Activated CD4-positive, CD25-positive, alpha-beta regulatory T cell treated with anti-CD3 and anti-CD28 coated beads, Interleukin-2, amount 50 U/mL, for 24 hours (primary cell): ENCODE measurements around the gene ZNF488.

Experiments used
- ATAC-seq, 2 donors: fragments of 150-1000 bp; cut with Tn5 transposase; one replicate each; pipeline ENCODE4 v1.10.0; 2021; ENCODE audit warnings: mild to moderate bottlenecking in 1 of 2, moderate library complexity in 1 of 2

The ZNF488 gene

GRCh38 chr10:47381427-47382379 is 2.4 kb downstream of the ZNF488 start:
- ATAC-seq = no peak

DNA sequence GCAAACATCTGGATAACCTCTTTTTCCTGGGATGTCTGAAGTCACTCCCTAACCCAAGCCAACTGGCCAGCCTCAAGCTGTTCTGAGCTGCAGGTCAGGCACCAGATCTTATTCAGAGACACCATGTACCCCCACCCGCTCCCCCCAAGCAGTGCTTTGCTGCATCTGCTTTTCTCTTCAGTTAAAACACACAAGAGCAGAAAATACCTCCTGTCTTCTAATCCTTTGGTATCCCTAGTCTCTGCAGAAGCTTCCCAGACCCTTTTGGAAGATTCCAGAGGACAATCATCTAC is 3.0 kb downstream of the ZNF488 start:
- no peak for ATAC-seq

- no peak for ATAC-seq
Observed at GRCh38 chr10:47380341-47381102, 3.6 kb downstream of the ZNF488 start.

DNA sequence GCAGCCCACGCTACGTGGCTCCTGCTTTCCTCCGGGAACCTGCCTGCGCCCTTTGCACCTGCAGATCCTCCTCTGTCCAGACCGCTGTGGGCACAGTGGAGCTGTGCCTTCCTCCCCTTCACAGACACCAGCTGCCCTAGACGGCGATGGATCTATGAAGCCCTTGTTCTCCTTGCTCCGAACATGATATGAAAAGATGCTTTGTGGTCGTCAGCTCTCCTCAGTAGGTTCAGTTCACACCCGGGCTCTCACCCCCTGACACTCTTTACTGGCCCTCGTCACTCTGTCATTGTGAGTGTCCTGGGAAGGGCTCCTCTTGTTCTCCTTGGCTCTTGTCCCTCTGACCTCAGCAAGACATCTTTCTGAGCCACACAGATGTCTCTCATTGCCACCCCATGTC is 4.2 kb downstream of the ZNF488 start:
- ATAC-seq = no peak

DNA sequence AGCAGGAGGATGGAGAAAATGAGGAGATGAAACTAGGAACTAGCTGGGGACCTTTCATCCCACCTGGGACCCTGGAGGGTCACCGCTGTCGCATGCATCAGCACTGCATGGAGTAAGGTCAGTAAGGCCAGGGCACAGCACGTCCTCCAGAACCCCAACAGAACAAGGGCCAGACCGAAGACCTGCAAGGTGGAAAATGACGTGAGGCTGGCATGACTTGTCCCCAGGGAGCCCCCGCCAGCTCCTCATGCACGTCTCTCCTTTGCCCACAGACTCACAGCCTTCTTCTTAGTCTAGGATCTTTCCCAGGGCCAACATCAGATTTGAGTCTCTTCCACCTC is 4.7 kb downstream of the ZNF488 start:
- ATAC-seq = no peak

GRCh38 chr10:47378606-47379444 is 5.3 kb downstream of the ZNF488 start:
- ATAC-seq = no peak

- no peak for ATAC-seq
Observed at GRCh38 chr10:47378183-47378510, 5.9 kb downstream of the ZNF488 start.

DNA sequence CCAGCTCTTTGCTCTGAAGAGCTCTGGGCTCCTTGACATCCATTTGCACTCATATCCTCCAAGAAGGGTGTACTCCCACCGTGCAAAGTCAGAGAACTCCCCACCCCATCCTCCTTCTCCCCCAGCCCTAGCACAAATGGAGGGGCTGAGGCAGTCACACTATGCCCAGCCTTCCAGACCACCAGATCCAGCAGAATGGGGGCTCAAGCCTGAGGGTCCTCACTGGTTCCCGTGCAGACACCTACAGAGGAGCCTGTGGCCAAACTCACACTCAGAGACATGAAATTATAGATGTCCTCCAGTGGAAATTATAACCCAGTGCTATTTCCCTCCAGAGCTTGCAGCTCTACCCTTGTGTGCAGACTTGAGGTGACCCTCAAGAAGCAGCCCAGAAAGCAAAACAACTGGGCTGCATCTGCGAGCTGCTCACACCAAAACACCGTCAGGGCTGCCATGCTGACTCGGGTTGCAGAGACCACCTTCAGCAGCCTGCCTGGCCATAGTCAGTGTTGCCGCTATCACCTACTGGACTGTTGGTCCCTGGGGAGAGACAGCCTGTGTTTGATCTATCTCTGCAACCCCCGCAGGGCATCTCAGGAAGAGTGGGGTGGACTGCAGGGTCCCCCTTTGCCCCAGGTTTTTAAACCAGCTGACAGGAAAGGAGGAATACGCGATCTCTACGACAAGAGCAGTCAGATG is 7.4 kb downstream of the ZNF488 start:
- no peak for ATAC-seq

DNA sequence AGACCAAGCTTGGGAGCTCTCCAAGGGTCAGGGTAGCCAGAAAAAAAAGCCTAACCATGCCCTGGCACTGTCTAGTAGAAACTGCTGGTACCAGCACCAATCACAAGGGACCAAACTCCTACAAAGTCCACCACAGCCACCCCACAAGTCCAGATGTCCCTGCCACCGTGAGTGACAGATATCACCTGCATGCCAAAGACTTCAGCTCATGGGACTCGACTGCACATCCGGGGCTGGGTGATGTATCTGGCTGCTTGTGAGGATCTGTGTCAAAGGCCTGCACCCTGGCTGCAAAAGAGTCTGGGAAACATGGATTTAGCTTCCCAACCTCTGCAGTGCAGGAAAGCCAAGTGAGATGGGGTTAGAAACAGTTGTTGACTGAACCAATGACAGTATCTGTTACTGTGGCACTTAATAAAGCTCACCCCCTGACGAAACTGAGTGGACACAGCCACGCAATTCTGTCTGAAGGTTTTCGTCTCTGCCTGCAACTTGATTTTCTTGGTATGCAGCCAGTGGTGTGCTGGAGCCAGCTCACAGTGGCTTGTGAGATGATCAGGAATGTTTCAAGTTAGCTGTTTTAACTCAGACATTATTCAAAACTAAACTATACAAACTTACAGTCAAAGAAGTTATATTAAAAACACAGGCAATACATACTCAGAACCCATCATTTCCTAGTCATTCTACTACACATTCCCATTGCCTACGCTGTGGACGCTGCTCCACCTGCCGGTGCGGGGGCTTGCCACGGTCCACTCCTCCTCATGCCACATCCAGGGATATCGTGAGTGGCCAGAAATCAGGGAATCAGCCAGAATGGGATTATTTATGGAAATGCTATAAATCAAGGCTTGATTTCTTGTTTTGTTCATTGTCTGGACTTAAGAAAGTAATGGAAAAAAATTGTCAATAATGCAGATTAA is 9.2 kb downstream of the ZNF488 start:
- no peak for ATAC-seq

DNA sequence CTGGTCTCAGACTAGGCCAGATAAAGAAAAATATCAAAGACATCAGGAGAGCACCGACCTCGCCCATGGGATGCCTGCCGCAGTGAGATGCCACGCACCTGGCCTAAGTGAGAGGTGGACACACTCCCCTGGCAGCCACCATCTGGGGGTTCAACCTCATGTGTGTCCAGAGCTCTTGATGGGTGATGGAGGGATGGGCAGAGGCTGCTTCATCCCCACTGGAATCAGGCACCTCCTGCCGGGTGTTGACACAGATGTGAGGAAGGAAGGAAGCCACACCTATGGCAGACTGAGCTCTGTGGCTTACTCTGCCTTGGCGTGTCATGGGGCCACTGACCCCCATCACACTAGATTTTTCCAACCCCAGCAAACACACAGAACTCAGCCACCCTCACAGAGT is 11.4 kb downstream of the ZNF488 start:
- ATAC-seq = no peak

- no peak for ATAC-seq
Observed at GRCh38 chr10:47371629-47372485, 12.2 kb downstream of the ZNF488 start.

DNA sequence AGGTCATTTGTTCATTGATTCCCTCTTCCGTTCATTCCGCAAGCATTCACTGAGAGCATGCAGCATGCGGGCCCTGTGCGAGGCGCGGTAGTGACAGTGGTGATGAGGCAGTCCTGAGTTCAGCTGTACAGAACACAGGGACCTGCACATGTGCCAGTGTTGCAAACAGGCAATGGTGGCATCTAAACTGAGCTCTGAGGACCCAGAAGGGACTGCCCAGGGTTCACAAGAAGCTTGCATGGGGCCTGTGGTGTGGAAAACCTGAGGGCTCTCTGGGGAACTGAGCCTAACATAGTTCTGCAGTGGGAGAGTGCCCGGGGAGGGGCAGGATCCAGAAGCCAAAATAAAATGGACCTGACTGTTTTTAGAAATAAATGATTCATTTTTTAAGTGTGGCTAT is 13.2 kb downstream of the ZNF488 start:
- ATAC-seq = no peak

GRCh38 chr10:47370015-47370767 is 13.9 kb downstream of the ZNF488 start:
- ATAC-seq = no peak

DNA sequence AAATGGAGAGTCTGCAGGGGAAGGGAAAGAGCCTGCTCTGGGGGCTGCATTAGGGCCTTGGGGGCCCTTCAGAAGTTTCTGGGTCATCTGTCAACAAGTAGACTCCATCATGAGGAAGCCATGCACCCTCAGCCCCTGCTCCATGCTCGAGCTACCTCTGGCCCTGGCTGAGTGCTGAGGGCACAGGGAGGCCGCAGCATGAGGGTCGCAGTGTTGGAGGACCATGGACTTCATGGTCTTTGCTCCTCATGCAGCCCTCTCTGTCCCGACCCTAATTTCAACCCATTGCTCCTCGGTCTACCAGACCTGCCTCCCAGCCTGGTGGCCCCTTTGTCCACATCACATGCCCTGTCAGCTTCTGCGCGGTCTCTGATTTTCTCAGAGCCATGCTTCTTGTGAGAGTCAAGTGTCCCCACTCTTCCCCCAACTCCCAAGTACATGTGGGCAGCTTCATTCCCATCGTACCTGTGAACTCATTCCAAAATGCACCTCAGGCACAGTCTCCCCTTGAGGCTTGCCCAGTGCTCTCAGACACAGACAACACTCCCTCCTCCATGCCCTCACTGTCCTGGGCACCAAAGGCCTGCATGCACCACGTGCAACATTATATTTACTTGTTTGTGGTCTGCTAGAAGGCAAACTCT is 14.7 kb downstream of the ZNF488 start:
- no peak for ATAC-seq

- no peak for ATAC-seq
Observed at GRCh38 chr10:47368431-47369180, 15.5 kb downstream of the ZNF488 start.

DNA sequence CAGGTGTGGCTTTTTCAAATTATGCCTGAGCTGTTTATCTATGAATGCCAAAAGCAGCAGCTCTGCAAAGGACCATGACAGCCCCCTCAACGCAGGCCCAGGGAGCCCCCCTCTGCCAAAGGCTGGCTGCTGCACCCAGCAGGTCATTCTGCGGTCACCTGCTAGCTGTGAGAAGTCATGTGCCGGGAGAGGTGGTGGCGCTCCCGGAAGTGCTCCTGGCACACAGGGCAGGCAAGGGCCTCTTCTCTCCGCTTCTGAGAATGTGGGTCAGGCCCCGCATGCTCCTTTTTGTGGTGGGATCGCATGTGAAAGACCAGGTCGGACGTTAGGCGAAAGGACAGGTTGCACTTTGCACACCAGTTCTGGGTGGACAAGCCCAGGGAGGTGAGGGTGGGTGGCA is 16.4 kb downstream of the ZNF488 start:
- no peak for ATAC-seq

DNA sequence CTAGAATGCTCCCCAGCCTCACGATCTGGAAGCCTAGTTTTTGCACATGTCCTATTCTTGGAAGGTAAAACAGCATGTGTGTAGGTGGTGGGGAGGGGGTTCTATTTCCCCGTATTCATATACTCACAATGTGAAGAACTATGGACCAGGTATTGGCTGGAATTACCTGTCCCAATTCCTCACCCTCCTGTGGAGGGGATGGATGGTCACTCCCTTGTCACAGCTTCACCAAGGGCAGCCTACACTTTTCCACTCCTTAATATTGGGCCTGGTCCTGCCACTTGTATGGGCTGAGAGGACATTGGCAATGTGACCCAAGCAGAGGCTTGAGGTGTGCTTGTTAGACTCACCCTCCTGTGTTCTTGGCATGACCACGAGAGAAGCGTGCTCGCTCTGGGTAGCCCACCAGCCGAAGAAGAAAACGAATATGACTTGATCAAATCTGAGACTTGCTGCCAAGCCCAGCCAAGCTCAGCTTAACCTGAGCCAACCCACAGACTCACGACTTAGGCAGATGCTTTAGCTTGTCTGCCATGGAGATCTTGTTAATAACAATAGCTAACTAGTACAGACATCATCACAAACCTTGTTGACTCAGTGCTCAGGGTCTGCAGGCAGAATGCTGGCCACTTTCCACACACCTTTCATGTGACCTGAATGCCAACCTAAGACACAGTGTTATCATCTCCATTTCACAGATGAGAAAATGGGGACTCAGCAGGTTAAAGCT is 17.2 kb downstream of the ZNF488 start:
- no peak for ATAC-seq

DNA sequence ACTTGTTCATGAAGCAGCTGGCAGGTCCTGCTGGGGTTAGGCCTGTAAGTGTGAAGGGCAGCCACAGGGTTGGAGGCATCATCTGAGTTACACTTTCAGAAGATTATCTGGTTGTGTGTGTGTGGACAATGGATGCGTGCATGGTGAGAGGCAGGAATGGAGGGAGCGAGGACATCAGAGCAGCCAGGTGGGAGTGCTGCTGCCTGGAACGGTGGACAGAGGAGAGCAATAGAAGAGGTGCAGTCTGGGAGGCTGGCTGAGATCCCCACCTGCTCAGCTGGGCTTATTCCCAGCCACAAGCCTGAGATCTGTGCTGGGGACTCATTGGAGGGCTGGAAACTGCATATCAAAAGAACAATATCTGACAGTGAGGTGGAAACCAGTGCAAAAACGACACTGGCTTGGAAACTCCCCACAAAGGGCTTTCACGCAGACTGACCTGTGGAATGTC is 17.9 kb downstream of the ZNF488 start:
- no peak for ATAC-seq
